Smooth muscle cell (in vitro differentiated cells): Measurements from ENCODE around the gene SHB. TPM values are rescaled to one million over a fixed set of nuclear protein-coding genes. Genes with fewer than 3 reads are reported as not detected.

ENCODE experiments used
- DNase-seq: peaks from one replicate; lab custom pipeline; 2025; ENCODE audit not compliant: unreplicated experiment; lab: John Stamatoyannopoulos, UW
- H2AFZ ChIP-seq: fragments of 200-600 bp; sonication (generic); 2 replicates; pipeline ENCODE4 v1.6.0; 2016; ENCODE audit warnings: antibody characterized with exemption, low read depth, mild to moderate bottlenecking
- H3F3A ChIP-seq: fragments of 200-600 bp; sonication (generic); 2 replicates; pipeline ENCODE4 v1.6.0; 2017; ENCODE audit warnings: antibody characterized with exemption, low read depth
- H3K27ac ChIP-seq: fragments of 200-600 bp; sonication (generic); 2 replicates; pipeline ENCODE4 v1.5.1; 2016; ENCODE audit warnings: low read depth, mild to moderate bottlenecking
- H3K27me3 ChIP-seq: fragments of 200-600 bp; sonication (generic); 2 replicates; pipeline ENCODE4 v1.6.1; 2016; ENCODE audit warnings: low read depth, mild to moderate bottlenecking
- H3K36me3 ChIP-seq: fragments of 200-600 bp; sonication (generic); 2 replicates; pipeline ENCODE4 v1.5.1; 2016; ENCODE audit warnings: low read depth
- H3K4me1 ChIP-seq: fragments of 200-600 bp; sonication (generic); 2 replicates; pipeline ENCODE4 v1.5.1; 2016; ENCODE audit warnings: low read depth
- H3K4me2 ChIP-seq: fragments of 200-600 bp; sonication (generic); 2 replicates; pipeline ENCODE4 v1.6.0; 2016; ENCODE audit warnings: mild to moderate bottlenecking
- H3K4me3 ChIP-seq: fragments of 200-600 bp; sonication (generic); 2 replicates; pipeline ENCODE4 v1.5.1; 2016; ENCODE audit warnings: mild to moderate bottlenecking
- H3K79me2 ChIP-seq: fragments of 200-600 bp; sonication (generic); 2 replicates; pipeline ENCODE4 v1.6.0; 2016; ENCODE audit warnings: low read depth, mild to moderate bottlenecking
- H3K9ac ChIP-seq: fragments of 200-600 bp; sonication (generic); 2 replicates; pipeline ENCODE4 v1.6.0; 2016; ENCODE audit warnings: low read depth
- H3K9me3 ChIP-seq: fragments of 200-600 bp; sonication (generic); replicated peaks from 2 replicates; pipeline ENCODE4 v1.5.1; 2016; ENCODE audit warnings: low read depth
- H4K20me1 ChIP-seq: fragments of 200-600 bp; sonication (generic); 2 replicates; pipeline ENCODE4 v1.6.0; 2016; ENCODE audit warnings: low read depth
- WGBS: methylation state at CpG from one replicate; pipeline ENCODE4 v1.1.7; 2016; ENCODE audit warnings: low lambda C conversion rate; 5-methylcytosine and 5-hydroxymethylcytosine counted together
- polyA plus RNA-seq: library from polyadenylated mRNA; unstranded; fragments of >200 nt; fragmentation: Nextera tagmentation; extraction: Ambion mirVana; gene quantifications from 2 replicates; pipeline ENCODE4 v1.2.1, GENCODE V29; 2016
- total RNA-seq: library from RNA; depleted of rRNA; stranded (reverse); fragments of >200 nt; gene quantifications from 2 replicates; pipeline ENCODE4 v1.2.3, GENCODE V29; 2014
- TF ChIP-seq, protein P1 (sequence below): fragments of 200-600 bp; sonication (generic); IDR thresholded peaks from 2 replicates; pipeline ENCODE4 v1.5.1; 2017; ENCODE audit warnings: borderline replicate concordance, mild to moderate bottlenecking, antibody characterized with exemption; ENCODE audit not compliant: insufficient read depth, poor library complexity, severe bottlenecking

Gene SHB
- total and polyA plus RNA-seq, 2 experiments from 2014 or later, result 16.4 to 32.4 TPM

DNA sequence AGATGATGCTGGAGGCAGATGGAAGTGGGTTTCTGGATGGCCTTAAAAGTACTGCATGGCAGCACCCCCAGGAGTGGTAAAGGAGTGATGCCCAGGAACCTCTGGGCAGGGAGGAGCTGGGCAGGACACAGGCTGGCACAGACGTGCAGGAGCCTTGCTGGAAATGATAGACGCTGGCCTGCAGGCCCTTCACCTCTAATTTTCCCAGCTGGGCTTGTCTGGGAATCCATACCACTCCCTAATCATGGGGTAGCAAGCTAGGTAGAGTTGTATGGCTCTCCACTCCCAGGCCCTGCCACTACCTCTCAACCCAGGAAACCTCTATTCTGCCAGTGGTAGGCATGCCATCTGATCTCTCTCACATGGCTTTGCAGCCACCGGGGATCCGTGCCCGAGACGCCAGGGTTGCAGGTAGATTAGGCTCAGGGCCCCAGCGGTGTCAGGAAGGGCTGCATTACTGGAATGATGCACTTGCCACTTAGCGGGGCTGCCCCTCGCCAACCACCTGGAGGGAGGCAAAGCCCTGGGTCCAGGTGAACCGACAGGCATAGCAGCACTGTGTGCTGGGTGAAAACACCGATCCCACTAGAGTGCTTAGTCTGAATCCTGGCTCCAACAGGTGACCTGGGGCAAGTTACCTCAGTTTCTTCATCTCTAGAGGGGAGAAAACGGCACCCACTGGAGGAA is 85.5 kb downstream of the SHB start:
- TF ChIP-seq, protein P1, sequence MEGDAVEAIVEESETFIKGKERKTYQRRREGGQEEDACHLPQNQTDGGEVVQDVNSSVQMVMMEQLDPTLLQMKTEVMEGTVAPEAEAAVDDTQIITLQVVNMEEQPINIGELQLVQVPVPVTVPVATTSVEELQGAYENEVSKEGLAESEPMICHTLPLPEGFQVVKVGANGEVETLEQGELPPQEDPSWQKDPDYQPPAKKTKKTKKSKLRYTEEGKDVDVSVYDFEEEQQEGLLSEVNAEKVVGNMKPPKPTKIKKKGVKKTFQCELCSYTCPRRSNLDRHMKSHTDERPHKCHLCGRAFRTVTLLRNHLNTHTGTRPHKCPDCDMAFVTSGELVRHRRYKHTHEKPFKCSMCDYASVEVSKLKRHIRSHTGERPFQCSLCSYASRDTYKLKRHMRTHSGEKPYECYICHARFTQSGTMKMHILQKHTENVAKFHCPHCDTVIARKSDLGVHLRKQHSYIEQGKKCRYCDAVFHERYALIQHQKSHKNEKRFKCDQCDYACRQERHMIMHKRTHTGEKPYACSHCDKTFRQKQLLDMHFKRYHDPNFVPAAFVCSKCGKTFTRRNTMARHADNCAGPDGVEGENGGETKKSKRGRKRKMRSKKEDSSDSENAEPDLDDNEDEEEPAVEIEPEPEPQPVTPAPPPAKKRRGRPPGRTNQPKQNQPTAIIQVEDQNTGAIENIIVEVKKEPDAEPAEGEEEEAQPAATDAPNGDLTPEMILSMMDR, result no peak
- H3K4me3 ChIP-seq, result no peak overlapping the region
- no peak for DNase-seq
- peaks cover 5% of the 10 kb centered on the region for H3F3A ChIP-seq
- no peaks in the 10 kb centered on the region for H3K9me3 ChIP-seq
- H2AFZ ChIP-seq, result no peak overlapping the region
- H3K4me1 ChIP-seq, result peaks cover 14% of the 10 kb centered on the region
- H3K36me3 ChIP-seq, result no peaks in the 10 kb centered on the region
- WGBS, result 95% methylated on average over 12 of the region's 12 CpGs
- H3K79me2 ChIP-seq, result peaks cover 82% of the 10 kb centered on the region
- H3K27me3 ChIP-seq, result no peaks in the 10 kb centered on the region
- H3K4me2 ChIP-seq, result no peak overlapping the region
- no peak overlapping the region for H3K27ac ChIP-seq
- H3K9ac ChIP-seq, result no peak overlapping the region
- peaks cover 1% of the 10 kb centered on the region for H4K20me1 ChIP-seq

DNA sequence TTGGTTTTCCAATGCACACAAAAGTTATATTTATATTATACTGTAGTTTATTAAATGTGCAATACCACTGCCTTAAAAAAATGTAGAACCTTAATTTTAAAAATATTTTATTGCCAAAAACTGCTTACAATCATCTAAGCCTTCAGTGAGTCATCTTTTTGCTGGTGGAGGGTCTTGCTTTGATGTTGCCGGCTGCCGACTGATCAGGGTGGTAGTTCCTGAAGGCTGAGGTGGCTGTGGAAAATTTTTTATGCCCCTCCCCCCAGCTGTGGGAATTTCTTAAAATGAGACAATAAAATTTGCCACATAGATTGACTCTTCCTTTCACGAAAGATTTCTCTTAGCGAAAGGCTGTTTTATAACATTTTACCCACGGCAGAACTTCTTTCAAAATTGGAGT is 89.2 kb downstream of the SHB start:
- 47% methylated on average over 5 of the region's 5 CpGs for WGBS
- TF ChIP-seq, protein P1, result no peak
- Histone ChIP-seq H3K9ac (peak overlapping the region; percentile 1), H3K36me3 (no peaks in the 10 kb centered on the region), H3K4me1 (peaks cover 28% of the 10 kb centered on the region), H3K9me3 (no peaks in the 10 kb centered on the region), H3K27me3 (no peaks in the 10 kb centered on the region), H3K4me2 (peak overlapping the region; percentile 9), H3F3A (peaks cover 17% of the 10 kb centered on the region), H3K27ac (peak overlapping the region; percentile 93), H2AFZ (no peak overlapping the region), H3K79me2 (peaks cover 67% of the 10 kb centered on the region), H4K20me1 (no peaks in the 10 kb centered on the region), H3K4me3 (no peak overlapping the region)
- DNase-seq, result no peak

DNA sequence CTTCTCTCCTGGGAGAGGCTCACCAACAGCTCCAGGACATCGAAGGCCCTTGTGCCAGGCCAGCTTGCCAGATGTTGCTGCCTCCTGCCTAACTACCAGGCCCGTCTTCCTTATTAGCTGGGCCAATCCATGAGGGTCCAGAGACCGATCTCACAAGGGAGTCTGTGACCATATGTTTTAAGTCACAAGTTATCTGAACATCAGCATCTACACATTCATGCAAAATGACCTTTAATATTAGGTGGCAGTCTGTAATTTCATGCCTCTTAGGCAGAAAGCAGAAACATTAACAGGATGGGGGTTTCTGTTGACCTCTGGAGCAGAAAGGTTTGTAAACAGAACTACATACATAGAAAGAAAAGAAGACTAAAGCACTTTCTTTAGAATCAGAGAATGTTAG is 90.0 kb downstream of the SHB start:
- peaks cover 28% of the 10 kb centered on the region for H3K4me1 ChIP-seq
- TF ChIP-seq, protein P1, result no peak
- no peaks in the 10 kb centered on the region for H3K36me3 ChIP-seq
- WGBS, result 82% methylated on average over 3 of the region's 3 CpGs
- H4K20me1 ChIP-seq, result no peaks in the 10 kb centered on the region
- no peaks in the 10 kb centered on the region for H3K9me3 ChIP-seq
- peak overlapping the region; percentile 70 for H3K4me2 ChIP-seq
- H3K79me2 ChIP-seq, result peaks cover 63% of the 10 kb centered on the region
- H3K27ac ChIP-seq, result peak overlapping the region; percentile 93
- H3K27me3 ChIP-seq, result no peaks in the 10 kb centered on the region
- no peak overlapping the region for H2AFZ ChIP-seq
- no peak overlapping the region for H3K4me3 ChIP-seq
- peaks cover 17% of the 10 kb centered on the region for H3F3A ChIP-seq
- DNase-seq, result no peak
- no peak overlapping the region for H3K9ac ChIP-seq

DNA sequence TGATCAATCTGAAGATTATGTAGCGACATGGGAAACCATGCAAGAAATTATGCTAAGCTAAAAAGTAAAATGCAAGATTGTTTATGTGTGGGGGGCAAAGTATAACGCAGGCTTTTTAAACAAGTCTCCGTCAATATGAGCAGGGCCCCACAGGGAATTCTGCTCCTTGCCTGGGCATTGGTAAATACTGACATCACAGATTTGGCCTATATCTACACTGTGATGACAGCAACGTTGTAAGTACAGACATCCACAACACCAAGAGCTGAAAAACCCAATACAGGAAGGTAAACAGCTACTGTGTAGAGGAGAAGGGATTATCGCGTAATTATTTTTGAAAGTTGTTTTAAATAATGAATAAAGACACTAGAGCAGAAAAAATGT is 90.6 kb downstream of the SHB start:
- no peak for DNase-seq
- TF ChIP-seq, protein P1, result no peak
- no peak overlapping the region for H3K4me3 ChIP-seq
- 55% methylated on average over 6 of the region's 6 CpGs for WGBS
- peak overlapping the region; percentile 93 for H3K27ac ChIP-seq
- H3K4me1 ChIP-seq, result peaks cover 28% of the 10 kb centered on the region
- H3K9me3 ChIP-seq, result no peaks in the 10 kb centered on the region
- H2AFZ ChIP-seq, result no peak overlapping the region
- H3F3A ChIP-seq, result peaks cover 17% of the 10 kb centered on the region
- no peaks in the 10 kb centered on the region for H3K27me3 ChIP-seq
- H4K20me1 ChIP-seq, result no peaks in the 10 kb centered on the region
- peaks cover 61% of the 10 kb centered on the region for H3K79me2 ChIP-seq
- H3K36me3 ChIP-seq, result no peaks in the 10 kb centered on the region
- H3K4me2 ChIP-seq, result peak overlapping the region; percentile 70
- no peak overlapping the region for H3K9ac ChIP-seq
